Measurements from ENCODE around the gene OR5AK2.

OR5AK2 gene

GRCh38 chr11:57008373-57008772 lies 19.7 kb downstream of the OR5AK2 start:
- H3K9me3 ChIP-seq (ENCODE audit: control insufficient read depth, insufficient read depth, low read length) = no peaks in the 10 kb centered on the region
- no peaks in the 10 kb centered on the region for H3K27me3 ChIP-seq (ENCODE audit: control insufficient read depth, insufficient read depth, low read length)
- no peaks in the 10 kb centered on the region for H3K36me3 ChIP-seq (ENCODE audit: control insufficient read depth, insufficient read depth, low read length)
- no peak overlapping the region for H3K9ac ChIP-seq (ENCODE audit: low read depth, low read length)
- no peak overlapping the region for H3K4me3 ChIP-seq (ENCODE audit: low read depth, low read length)
- H3K4me1 ChIP-seq (ENCODE audit: control insufficient read depth, insufficient read depth, low read length) = no peaks in the 10 kb centered on the region

DNA sequence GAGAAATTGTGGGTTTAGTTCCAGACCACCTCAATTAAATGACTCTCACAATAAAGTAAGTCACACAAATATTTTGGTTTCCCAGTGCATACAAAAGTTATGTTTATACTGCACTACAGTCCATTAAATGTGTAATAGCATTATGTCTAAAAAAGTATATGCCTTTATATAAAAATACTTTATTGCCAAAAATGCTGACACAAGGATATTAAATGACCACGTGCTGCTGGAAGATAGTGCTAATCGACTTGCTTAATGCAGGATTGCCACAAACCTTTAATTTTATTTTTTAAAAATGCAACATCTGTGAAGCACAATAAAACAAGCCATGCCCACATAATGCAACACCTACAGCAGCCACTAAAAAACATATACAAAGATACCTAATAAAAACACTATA lies 27.0 kb downstream of the OR5AK2 start:
- no peaks in the 10 kb centered on the region for H3K4me1 ChIP-seq (ENCODE audit: control insufficient read depth, insufficient read depth, low read length)
- H3K9me3 ChIP-seq (ENCODE audit: control insufficient read depth, insufficient read depth, low read length) = no peaks in the 10 kb centered on the region
- no peak overlapping the region for H3K4me3 ChIP-seq (ENCODE audit: low read depth, low read length)
- no peaks in the 10 kb centered on the region for H3K36me3 ChIP-seq (ENCODE audit: control insufficient read depth, insufficient read depth, low read length)
- no peak overlapping the region for H3K9ac ChIP-seq (ENCODE audit: low read depth, low read length)
- no peaks in the 10 kb centered on the region for H3K27me3 ChIP-seq (ENCODE audit: control insufficient read depth, insufficient read depth, low read length)

DNA sequence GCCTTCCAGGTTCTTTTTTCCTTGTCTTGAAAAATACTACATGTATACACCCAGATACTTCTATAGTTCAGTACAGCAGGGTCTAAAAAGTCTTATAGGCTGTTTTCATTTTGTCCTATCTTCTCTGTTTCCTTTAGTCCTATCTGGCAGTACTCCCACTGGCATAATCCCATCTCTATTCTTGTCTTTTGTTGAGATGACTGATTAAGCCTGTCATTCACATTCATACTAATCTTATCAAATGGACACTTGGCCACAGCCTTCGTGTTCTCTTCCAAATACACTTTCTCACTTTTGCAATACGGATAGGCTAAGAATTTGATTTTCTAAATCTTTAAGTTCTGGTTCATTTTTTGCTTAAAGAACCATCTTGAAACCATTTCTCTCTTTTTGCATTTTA lies 42.8 kb downstream of the OR5AK2 start:
- Histone ChIP-seq H3K9ac (ENCODE audit: low read depth, low read length) (no peak overlapping the region), H3K4me1 (ENCODE audit: control insufficient read depth, insufficient read depth, low read length) (no peaks in the 10 kb centered on the region), H3K36me3 (ENCODE audit: control insufficient read depth, insufficient read depth, low read length) (no peaks in the 10 kb centered on the region), H3K4me3 (ENCODE audit: low read depth, low read length) (no peak overlapping the region), H3K9me3 (ENCODE audit: control insufficient read depth, insufficient read depth, low read length) (no peaks in the 10 kb centered on the region), H3K27me3 (ENCODE audit: control insufficient read depth, insufficient read depth, low read length) (no peaks in the 10 kb centered on the region)
